HG03520 (cell line): ENCODE results near the gene SSC5D.

ENCODE experiments used
- ATAC-seq: cut with Tn5 transposase; IDR thresholded peaks from one replicate; pipeline ENCODE4 v1.9.1; 2021; ENCODE audit warnings: mild to moderate bottlenecking, moderate library complexity; ENCODE audit not compliant: unreplicated experiment

SSC5D gene

DNA sequence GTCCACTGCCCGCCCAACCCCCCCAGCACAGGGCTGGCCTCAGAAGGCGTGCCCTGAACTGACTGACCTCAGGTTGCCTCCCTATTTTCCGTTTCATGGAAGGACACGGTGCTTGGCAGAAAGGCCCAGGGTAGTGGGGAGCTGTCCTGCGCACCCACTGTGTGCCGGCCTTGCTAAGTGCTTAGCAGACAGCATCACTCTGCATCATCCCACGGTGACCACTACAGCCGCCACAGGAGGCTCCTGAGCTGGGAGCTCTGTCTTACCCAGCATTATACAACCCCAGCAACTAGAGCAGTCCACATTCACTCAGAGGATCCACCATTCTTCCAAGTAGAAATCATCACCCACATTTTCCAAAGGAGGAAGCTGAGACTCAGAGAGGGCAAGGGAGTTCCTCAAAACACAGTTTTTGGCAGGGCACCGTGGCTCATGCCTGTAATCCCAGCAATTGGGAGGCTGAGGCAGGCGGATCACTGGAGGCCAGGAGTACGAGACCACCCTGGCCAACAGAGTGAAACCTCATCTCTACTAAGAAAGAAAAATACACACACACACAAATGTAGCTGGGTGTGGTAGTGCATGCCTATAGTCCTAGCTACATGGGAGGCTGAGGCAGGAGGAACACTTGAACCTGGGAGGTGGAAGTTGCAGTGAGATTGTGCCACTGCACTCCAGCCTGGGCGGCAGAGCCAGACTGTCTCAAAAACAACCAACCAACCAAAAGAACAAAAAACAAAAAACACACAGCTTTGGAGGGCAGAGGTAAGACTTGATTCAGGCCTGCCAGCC lies 47.1 kb downstream of the SSC5D start:
- no peak for ATAC-seq

- no peak for ATAC-seq
Measured at GRCh38 chr19:55535965-55536350, 47.7 kb downstream of the SSC5D start.

DNA sequence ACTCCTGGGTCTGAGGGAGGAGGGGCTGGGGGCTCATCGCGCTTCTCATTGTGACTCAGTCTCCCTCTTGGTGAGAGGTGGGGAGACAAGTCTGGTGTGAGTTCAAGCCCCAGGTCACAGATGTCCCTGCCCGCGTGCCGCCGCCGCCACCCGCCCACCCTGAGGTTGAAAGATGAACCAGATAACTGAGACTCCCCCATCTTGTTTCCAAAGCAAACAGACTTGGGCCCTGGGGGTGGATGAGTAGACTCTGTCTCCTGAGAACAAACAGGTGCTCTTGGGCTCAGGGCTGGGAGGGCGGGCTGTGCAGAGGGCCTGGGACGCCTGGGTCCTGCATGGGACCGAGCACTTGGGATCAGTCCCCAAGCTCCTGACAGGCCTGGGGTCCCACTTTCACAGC lies 48.1 kb downstream of the SSC5D start:
- no peak for ATAC-seq

- no peak for ATAC-seq
Measured at GRCh38 chr19:55536951-55537740, 48.9 kb downstream of the SSC5D start, which contains the start of gene SBK2. SBK2 (minus strand) TSS chr19:55537133; CDS start chr19:55536294, 839 bp downstream.

GRCh38 chr19:55537741-55538111 lies 49.5 kb downstream of the SSC5D start:
- ATAC-seq = no peak

GRCh38 chr19:55538132-55538531 lies 49.9 kb downstream of the SSC5D start:
- no peak for ATAC-seq

GRCh38 chr19:55539090-55539984 lies 51.1 kb downstream of the SSC5D start:
- ATAC-seq = no peak

DNA sequence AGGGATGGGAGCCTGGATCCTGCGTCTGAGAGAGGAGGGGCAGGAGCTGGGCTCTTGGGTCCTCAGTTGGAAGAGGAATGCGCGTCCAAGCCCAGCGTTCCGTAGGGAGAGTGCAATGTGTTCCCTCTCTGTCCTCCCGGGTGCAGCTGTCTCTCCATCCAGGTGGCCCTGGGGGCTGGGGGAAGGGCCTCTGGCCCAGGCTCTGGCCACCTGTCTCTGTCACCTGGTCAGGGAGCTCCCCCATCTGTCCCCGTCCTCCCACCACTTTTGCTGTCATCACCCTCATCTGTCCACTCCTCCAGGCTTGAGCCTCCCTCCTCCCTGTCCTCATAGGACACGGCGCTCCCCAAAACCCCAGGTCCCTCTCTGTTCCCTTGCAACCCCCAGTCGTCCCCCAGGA lies 52.4 kb downstream of the SSC5D start:
- ATAC-seq = no peak

DNA sequence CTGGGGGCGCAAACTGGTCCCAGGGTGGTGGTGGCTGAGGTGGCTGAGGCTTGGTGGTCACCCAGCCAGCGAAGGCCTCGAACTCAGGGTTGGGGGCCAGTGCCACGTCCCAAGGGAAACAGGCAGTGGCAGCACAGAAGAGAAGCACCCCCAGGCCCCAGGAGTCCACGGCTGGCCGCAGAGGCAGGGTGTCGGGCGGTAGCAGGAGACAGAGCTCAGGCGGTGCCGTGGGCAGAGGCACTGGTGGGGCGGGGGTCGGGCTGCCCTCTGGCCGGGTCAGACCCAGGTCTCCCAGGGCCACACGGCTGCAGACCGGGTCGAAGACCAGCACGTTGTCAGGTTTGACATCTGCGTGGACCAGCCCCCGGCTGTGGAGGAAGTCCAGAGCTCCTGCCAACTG lies 52.9 kb downstream of the SSC5D start:
- ATAC-seq = no peak

DNA sequence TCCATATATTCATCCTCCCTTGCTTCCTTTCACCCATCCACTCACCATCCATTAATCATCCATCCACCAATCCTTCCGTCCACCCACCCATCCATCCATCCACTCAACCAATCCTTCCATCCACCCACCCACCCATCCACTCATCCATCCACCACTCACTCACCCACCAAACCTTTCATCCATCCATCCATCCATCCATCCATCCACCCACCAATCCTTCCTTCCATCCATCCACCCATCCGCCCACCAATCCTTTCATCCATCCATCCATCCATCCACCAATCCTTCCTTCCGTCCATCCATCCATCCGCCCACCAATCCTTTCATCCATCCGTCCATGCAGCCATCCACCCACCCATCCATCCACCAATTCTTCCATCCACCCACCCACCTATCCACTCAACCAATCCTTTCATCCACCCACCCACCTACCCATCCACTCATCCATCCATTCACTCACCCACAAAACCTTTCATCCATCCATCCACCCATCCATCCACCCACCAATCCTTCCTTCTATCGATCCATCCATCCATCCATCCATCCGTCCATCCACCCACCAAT lies 54.1 kb downstream of the SSC5D start:
- ATAC-seq = no peak

- ATAC-seq = no peak
Measured at GRCh38 chr19:55543567-55543966, 55.3 kb downstream of the SSC5D start.

DNA sequence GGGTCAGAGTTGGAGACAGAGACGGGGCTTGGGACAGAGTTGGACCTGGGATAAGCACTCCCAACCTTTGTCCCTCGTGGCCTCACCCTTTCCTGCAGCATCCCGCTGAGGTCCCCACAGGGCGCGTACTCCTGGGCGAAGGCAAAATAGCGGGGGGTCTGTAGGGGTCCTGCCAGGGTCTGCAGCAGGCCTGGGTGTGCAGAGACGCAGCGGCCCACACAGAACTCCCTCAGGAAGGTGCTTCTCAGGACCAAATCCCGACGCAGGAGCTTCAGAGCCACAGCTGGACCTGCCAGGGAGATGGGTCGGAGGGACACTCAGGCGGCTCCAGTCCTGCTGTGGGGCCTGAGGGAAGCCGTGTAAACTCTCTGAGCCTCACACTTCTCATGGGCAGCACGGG lies 55.8 kb downstream of the SSC5D start:
- ATAC-seq = no peak

GRCh38 chr19:55544776-55545439 lies 56.7 kb downstream of the SSC5D start:
- no peak for ATAC-seq

DNA sequence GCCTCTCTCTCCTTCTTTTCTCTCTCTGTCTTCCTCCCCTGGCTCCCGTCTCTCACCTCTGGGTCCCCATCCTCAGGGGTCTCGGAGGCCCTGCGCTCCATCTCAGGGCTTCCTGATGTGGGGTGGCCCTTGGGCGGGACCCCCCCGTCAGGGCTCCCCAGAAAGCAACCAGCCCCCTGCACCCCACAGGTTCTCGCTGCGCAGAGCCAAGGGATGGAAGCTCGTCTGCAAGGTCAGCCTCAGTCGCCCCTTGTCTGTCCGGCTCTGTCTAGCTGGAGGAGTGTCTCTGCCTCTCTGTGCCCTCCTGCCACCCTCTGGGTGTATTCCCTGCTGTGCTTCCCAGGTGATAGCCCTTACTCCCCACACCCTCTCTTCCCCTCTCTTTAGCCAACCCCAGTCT lies 57.2 kb downstream of the SSC5D start, which contains the start of gene SBK3:
TSS of gene SBK3 (minus strand) at position 101 of the 400 bp plus-strand sequence. CDS start at position 101, 0 bp downstream.
- ATAC-seq = no peak

GRCh38 chr19:55546011-55546410 lies 57.8 kb downstream of the SSC5D start:
- ATAC-seq = no peak

GRCh38 chr19:55546822-55547614 lies 58.8 kb downstream of the SSC5D start:
- ATAC-seq = no peak

GRCh38 chr19:55549500-55550320 lies 61.5 kb downstream of the SSC5D start:
- no peak for ATAC-seq

DNA sequence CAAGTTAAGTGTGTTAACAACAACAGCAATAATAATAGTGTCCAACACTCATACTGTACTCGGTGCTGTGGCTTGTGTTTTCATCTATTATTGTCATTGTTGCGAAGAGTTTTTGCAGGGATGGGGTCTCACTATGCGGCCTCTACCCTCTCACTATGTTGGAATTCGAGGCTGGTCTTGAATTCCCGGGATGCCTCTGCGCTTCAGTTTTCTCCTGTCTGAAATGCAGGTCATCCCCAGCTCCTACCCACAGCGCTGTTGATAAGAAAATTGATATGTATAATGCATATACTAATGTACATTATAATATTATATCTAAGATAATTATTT lies 62.0 kb downstream of the SSC5D start:
- ATAC-seq = no peak

DNA sequence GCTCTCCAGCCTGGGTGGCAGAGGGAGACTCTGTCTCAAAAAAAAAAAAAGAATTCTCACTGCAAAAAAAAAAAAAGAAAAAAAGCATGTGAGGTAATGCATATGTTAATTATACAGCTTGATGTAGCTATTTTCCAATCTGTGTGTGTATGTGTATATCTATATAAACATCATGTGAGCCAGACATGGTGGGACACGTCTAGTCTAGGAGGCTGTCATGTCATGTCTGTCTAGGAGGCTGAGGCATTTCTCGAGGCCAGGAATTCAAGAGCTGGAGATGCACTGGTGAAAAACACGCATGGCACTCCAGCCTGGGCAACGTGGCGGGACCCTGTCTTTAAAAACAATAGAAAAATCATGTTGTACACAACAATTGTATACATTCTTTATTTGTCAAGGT lies 64.0 kb downstream of the SSC5D start:
- ATAC-seq = no peak
